GM18499 (cell line): Measurements from ENCODE around the gene EVX1.

Experiments used
- ATAC-seq: cut with Tn5 transposase; IDR thresholded peaks from one replicate; pipeline ENCODE4 v1.9.1; 2021; ENCODE audit warnings: moderate number of reproducible peaks; ENCODE audit not compliant: insufficient read depth, unreplicated experiment

EVX1 gene

DNA sequence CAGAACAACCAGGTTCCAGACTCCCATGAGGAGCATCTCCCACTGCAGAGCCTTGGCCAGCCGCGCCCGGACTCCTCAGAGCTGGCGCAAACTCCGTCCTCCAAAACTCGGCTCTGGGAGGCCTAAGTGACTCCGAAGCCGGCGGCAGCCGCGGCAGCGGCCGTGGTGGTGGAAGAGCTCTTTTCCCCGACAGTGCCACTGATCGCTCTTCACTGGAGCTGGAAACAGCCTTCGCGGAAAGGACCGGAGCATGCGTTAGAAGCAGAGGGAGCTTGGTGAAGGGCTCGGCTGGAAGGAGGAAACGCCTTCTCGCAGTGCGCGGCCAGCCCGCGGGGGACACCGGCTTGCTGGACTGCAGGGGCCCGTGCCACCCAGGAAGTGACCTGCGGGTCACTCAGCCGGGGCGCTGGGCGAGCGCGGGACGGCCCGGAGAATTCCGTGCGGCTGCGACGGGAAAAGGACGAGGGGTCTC is 37.7 kb upstream of the EVX1 start:
- no peak for ATAC-seq

DNA sequence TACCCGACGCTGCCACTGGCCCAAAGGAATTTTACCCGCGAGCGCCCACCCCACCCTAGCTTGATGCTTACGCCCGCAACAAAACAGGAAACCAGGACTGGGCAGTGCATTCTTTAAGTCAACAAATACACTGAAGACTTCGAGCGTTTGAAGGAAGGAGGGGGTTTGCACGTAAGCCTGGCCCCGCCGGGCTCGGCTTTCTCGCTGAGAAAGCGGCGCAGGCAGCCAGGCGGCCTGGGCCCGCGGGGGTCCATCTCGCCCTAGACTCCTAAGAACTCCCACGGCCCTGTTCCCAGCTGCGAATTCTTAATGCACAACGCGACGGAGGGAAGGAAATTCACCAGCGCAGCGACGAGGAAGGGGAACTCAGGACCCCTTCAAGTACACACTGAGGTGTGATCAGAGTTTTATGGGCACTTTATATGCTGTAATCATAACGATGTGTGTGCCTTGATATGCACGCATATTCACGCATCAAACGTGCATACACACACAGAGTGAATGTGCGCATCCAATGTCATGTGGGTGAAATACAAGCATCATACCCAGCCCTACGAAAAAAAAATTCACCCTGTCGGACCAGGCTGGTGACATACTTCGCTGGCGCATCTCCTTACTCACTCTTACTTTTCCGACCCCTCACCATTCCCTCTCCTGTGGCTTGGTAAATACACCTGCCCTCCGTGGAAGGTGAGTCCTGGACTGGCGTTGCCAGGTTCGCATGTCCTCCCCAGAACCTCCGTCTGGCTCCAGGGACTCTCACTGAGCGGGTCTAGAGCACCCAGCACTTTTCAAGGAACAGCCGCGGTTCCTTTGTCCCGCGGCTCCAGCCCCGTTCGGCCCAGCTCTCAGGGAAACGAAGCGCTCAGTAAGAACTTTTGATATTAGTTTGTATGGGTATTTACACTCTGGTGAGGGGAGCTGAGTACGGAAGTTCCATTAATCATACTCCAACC is 37.0 kb upstream of the EVX1 start:
- ATAC-seq, result no peak

DNA sequence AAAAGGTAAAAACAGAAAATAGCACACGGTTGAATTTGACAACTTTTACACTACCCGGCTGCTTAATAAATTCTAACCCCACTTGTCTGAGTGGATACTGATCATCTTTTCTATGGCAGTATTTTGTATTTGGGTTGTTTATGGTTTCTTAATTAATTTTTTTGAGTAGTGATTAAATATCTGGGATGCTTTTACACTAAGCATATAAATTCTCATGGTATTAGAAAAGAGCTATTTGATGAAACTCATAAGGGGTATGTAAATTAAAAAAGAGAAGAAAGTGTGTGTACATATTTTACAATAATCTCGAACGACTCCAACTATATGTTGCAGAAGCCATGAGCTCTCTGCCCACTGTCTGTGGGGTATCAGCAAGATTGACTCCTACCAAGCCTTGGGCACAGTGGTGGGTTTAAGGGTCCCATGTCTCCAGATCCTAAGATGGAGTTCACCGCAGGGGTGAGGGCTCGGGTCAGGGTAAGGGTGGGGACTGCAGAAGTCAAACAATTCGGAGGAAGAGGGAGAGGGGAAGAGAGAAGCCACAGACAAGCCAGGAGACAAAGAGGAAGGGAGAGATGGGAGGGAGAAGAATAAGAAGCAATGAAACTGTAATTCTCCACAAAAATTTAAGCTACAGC is 35.1 kb upstream of the EVX1 start:
- ATAC-seq, result no peak

DNA sequence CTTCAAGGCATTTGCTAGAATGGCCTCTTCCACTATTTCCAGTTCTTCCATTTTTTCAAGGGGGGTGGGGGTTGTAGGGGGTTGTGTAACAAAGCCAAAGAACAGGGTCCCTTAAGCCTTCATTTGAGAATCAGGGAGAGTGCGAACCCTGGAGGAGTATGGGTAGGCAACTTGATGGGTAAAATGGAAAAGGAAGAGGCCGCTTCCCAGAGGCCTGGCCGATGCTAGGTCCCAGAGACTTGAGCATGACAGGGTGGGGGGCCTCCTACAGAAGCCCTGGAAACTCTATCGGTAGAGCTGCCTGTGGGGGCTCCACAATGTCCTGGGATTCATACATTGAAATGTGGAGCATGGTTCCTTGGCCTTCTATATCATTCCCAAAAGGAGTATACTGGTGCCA is 33.6 kb upstream of the EVX1 start:
- no peak for ATAC-seq

DNA sequence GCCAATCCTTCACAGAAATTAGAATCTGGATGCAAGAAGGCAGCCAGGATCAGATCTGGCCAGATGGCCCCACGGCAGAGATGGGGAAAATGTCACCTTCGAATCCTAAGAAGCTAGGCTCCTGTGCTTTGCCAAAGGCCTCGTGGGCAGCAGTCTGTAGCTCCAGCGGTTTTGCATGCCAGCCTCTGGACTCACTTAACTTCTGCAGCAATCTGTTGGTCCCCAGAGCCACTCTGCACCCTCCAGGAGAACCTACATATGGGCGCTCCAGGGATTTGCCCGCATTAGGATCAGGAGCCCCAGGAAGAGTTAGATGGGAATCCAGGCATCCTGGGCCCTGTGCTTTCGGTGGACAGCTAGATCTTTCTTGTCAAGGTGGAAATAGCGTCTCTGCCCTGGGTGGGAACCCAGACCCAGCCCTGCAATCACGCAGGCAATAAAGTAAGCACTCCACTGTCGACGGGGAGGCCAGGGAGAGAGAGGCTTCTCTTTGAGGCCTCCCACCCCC is 32.6 kb upstream of the EVX1 start:
- ATAC-seq, result no peak

DNA sequence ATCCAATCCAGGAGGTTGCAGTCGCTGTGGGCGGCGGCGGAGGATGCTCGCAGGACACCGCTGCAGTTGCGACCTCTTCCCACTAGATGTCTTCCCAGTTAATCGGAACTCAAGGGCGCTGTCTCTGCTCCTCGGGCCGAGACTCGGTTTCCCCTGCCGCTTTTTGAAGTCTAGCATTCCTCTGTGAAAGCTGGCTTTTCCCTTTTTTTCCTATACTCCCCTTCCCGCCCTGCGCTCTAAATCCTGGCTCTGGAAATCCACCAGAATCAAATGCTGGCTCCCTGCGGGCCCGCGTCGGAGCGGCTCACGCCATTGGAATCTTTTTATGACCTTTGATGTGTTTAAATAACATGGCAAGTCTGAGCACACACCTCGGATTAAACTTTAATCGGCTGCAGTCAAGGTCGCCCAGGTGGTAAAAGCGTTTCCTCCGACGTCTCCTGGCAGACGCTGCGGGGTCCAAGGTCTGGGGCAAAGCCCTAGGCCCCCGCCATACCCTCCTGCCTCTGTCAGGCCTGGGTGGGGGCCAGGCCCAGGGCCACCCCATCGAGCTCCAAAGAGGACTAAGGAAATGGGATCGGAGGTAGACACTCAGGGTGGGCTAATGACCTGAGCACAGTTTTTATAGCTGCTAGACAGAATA is 32.0 kb upstream of the EVX1 start:
- ATAC-seq, result no peak

DNA sequence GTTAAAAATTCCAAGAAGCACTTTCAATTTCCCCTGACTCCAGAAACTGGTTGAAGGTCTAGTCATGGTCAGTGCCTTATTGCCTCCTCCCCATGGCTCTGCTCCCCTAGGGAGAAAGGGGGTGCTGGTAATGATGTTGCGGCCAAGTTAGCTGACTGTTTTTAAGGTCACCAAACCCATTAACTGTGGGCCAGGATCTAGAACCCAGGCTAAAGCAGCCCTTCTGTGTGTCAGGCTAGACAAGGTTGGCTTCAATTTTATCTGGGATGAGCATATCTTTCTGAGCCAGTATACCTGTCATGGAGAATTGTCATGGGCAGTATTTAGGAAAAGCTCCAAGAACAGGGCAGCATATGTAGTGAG is 31.5 kb upstream of the EVX1 start:
- no peak for ATAC-seq

DNA sequence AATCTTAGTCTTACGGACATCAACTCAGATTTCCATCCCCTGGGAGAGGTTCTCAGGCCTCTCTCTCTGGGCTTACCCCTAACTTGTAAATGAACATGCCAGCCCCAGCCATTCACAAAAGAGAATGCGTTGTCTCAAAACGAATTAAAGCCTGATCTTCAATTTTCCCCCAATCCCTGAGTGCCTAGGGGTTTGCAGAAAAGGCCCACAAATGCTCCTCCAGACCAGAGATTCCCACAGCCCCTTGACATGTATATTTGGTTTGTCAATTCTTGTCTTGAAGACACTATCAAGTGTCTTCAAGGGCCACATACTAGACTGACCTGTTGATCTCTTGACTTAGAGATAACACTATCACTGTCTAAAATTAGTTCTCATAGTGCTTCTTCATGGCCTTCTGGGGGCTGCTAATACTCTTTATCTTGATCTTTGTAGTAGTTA is 30.8 kb upstream of the EVX1 start:
- ATAC-seq, result no peak

DNA sequence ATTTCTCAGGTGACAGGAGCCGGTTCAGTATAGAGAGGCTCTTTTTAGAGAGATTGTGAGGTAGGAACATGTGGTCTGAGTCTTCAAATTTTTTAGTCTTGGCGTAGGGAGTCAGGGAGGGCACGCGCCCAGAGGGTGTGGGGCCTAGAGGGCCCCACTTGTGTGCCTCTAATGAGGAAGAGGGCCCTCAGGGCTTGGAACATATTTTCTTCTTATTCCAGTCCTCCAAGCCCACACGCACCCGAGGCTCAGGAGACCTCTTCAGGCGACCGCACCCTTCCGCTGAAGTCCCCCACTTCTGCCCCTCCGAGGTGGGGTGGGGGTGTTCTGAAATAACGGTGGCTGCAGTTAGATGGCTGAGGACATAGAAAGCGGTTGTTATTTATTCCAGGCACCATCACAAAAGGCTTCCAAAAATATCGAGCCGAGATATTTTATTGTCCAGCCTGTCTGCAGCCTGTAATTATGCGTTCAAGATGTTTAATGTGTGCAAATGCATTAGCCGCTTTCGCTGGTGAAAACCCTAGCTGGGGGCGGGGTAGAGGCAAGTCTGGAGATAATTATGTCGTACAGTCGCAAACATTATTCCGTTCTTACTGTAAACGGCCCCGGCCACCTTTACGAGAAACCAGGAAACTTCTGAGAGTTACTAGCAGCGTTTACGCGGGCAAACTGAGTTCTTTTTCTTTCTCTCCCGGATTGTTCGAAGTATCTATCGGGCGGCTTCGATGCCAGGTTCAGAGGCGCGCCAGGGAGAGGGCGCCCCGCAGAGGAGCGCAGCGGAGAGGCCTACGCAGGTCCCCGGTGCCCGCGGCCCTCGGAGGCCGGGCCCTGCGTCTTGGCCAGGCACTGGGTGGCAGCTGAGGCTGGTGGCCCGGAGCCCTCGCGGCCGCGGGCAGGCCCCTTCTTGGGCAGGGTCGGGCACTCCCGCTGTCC is 29.8 kb upstream of the EVX1 start:
- ATAC-seq, result no peak

DNA sequence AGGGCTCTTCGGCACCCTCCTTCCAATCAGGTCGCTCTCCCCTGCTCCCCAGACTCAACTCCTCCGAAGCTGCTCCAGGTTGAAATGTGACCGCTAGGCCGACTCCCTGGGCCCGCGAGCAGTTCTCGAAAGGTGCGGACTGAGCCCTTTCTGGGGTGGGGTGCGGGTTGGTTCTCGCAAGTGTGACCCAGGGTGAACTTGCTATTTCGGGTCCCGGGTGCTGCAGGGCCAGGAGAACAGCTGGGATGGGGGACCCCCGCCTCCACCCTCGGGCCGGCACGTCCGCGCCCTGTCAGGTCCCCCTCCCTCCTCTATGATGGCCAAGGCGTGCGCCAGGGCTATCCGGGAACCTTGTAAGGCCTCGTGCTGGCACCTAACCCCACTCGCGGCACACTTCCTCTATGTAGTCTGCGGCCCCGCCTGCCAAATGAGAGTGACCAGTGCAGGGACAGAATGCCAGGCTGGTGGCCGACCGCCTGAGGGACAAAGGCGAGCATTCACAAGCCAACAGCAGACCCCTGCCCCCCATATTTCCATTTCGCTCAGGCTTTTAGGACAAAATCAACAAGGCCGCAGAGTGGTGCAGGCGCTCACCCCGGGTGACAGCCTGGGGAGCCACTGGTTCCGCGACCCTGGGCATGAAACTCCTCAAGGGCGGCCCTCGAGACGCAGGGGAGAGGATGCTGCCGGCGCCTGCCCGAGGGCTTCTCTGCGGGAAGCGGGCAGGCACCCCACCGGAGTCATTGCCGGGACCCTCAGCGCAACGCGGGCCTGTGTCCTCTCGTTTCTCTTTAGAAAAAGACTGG is 29.0 kb upstream of the EVX1 start:
- no peak for ATAC-seq

DNA sequence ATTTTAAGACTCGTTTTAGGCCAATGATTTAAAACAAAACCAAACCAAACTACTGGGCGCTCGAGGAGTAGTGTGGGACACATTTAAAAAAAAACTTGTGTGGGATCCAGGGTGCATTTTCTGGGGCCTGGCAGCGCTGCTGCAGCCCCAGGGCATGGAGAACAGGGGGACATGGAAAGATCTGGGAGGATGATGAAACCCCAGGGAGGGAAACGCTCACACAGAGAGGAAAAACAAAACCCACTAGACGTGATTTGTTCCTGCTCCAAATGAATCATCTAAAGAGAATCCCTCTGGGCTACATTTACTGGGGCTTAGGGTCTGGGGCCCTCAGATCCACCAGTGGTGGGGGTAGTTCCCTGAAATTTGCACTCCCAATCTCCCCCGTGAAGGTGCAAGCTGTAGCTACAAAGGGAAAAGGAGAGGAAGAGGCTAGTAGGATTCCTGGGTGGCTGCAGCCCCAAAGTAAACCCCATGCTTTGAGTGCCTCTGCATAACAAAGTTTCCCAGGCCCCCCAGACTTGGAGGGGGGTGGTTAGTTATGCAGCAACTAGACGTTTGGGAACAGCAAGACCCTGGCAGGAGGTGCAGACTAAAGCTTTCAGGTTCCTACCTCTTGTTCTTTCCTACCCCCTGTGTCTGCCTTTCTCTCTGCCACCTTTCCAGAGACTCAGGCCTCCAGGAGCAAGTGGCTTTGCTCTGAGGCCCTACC is 28.2 kb upstream of the EVX1 start:
- no peak for ATAC-seq

DNA sequence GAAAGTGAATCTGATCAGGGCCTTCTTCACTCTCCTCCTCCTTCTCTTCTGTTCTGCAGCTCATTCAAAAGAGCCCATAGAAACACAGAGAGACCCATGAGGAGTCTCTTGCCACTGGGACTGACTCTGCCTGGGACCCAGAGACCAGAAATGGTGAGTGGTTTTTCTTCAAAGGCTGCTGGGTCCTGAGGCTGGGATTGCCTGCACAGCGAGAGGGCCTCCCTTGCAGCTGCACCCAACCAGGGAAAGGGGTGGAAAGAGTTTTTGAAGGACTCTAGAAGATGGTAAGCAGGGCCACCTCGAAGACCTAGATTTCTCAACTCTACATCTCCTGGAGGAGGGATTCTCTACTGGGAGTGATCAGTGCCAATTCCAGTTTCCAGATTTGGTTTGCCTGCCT is 27.2 kb upstream of the EVX1 start:
- ATAC-seq, result no peak

DNA sequence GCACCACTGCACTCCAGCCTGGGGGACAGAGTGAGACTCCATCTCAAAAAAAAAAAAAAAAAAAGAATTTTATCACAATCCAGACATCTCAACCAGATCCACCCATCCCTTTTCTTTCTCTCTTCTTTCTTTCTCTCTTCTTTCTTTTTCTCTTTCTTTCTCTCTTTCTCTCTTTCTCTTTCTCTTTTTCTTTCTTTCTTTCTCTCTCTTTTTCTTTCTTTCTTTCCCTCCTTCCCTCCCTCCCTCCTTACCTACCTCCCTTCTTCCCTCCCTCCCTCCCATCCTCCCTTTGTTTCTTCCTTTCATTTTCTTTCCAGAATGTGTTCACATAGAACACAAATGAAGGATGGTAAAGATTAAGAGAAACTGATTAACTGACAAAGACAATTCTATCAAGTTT is 24.7 kb upstream of the EVX1 start:
- no peak for ATAC-seq

DNA sequence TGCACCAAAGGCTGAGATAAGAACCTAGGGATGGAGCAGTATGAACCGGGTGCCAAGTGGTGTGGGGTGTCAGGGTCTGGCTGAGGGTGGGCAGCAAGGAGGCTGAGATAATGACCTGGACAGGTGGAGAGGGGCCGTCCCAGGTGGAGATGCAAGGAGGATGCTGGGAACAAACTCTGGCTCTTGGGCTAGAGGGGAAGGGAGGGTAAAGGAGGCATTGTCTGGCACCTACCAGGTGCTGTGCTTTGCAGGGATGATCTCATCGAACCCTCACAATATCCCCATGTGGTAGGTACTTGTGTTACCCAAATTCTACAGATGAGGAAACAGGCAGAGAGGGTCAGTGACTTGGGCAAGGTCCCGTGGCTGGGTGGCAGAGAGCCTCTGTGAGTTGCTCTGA is 22.8 kb upstream of the EVX1 start:
- no peak for ATAC-seq

DNA sequence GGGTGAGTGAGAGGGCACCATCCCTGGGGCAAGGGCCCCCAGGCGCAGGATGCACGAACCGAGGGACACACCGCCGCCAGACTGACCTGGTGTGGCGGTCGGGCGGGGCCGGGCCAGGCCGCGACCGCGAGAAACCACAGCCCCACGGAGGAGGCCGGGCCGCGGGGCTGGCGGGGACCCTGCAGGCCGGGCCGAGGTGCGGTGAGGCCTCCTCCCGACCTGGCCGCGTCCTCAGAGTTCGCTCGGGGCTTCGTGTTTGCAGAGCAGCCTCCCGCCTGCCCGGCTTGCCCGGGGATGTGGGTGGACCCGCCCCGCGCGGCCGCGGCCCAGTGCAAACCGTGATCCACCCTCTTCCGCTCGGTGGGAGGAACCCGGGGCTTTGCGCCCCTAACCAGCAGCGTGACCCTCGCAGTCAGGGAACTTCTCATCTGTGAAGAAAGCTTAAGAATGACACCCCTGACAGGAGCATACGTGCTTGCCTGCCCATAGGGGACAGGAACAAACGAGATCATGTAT is 22.1 kb upstream of the EVX1 start:
- no peak for ATAC-seq

DNA sequence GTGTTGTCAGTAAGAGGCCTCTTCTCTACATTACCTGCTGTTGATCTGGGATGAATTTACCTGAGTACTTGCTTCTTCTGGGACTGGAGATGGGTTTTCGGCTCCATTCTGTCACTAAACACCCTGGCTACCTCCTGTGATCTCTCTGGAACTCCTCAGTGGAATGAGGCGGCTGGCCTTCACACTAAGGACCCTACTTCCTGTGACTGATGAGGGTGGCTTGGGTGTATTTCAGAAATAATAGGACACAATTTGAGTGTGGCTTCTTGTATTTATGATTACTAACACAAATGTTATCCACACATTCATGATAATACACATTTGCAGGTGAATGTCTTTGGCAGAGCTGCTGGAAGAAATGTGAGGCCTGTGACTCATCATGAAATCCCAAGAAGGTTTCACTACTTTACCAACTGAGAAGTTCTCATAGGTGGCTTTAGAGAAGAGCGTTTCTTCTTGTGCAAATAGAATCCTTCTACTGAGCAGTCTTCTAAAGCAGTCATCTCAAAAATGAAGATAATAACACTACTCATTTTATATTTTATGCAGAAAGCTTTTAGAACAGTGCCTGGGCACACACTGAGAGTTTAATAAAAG is 21.3 kb upstream of the EVX1 start:
- ATAC-seq, result no peak

DNA sequence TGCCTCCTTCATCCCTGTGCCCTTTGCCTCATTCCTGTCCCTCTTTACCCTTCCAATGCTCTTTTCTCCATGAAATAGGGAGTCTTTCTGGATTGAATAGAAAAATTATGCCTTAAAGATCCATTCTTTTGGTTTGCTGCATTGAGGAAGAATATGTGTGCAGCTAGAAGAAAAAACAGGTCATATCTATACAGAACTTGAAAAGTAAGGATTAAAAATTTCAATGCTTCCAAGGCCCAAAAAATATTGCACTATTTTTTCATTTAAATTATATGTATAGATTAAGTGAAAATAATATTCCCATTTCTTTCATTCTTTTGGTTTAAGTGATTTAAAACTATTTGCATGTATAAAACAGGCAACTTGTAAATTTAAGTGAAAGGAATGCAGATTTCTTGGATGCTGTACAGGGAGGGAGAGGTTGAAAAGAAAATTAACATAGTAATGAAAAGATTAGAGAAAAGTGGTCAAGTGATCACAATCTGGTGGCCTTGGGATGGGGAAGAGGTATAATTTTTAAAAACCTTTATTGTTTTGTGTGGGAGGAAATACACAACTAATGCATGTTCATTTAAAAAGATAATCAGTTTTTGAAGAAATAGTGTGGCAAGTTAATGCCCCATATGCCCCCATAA is 18.5 kb upstream of the EVX1 start:
- no peak for ATAC-seq
